Aorta (tissue), 5 donors: Measurements from ENCODE around the gene PPP1R18. TPM values are rescaled to one million over a fixed set of nuclear protein-coding genes. Genes with fewer than 3 reads are reported as not detected.

Experiments used
- ATAC-seq: fragments of 200-7000 bp; cut with Tn5 transposase; one replicate; pipeline ENCODE4 v1.9.1; 2022; ENCODE audit warnings: moderate library complexity; ENCODE audit not compliant: low FRiP score
- DNase-seq, 2 donors: peaks; one replicate each; pipeline ENCODE4 v3.0.0-alpha.2; 2020
- H3K27ac ChIP-seq, 2 donors: one replicate each; pipeline ENCODE4 v1.5.1; 2013; ENCODE audit warnings: low read length in 2 of 2, mild to moderate bottlenecking in 2 of 2, moderate library complexity in 2 of 2, control low read depth in 1 of 2, inconsistent platforms in 1 of 2, low read depth in 1 of 2
- H3K27me3 ChIP-seq, 2 donors: one replicate each; pipeline ENCODE4 v1.6.1; 2013; ENCODE audit warnings: control low read depth in 1 of 2, low read length in 1 of 2, mild to moderate bottlenecking in 1 of 2, moderate library complexity in 1 of 2; ENCODE audit not compliant: insufficient read depth in 2 of 2, control insufficient read depth in 1 of 2
- H3K36me3 ChIP-seq, 2 donors: one replicate each; pipeline ENCODE4 v1.6.1; 2013; ENCODE audit warnings: control low read depth in 1 of 2, low read length in 1 of 2, mild to moderate bottlenecking in 1 of 2; ENCODE audit not compliant: insufficient read depth in 2 of 2, control insufficient read depth in 1 of 2
- H3K4me1 ChIP-seq, 2 donors: one replicate each; pipeline ENCODE4 v1.6.1; 2013; ENCODE audit warnings: low read length in 2 of 2, control low read depth in 1 of 2, mild to moderate bottlenecking in 1 of 2, moderate library complexity in 1 of 2; ENCODE audit not compliant: insufficient read depth in 2 of 2, control insufficient read depth in 1 of 2
- H3K4me3 ChIP-seq, 2 donors: one replicate each; pipeline ENCODE4 v1.5.1; 2013; ENCODE audit warnings: low read length in 2 of 2, control low read depth in 1 of 2, mild to moderate bottlenecking in 1 of 2
- H3K9me3 ChIP-seq: one replicate; pipeline ENCODE4 v1.6.1; 2013; ENCODE audit warnings: mild to moderate bottlenecking, low read length; ENCODE audit not compliant: control insufficient read depth
- WGBS, 2 donors: extraction: QIAGEN DNeasy Blood & Tissue Kit; methylation state at CpG; one replicate each; pipeline ENCODE4 v1.1.7; 2013; 5-methylcytosine and 5-hydroxymethylcytosine counted together
- intact Hi-C, 2 donors: fragments of 100-400 bp; cut with DNase I; formaldehyde crosslinking; loops; one replicate each; pipeline versions ENCODE4 v1.14.2 to v1.15.0; 2022
- polyA plus RNA-seq, 2 donors: library from polyadenylated mRNA; stranded (reverse); fragments of 200-250 nt; gene quantifications; one replicate each; pipeline ENCODE4 v1.2.3, GENCODE V29; 2013
- total RNA-seq, 2 donors: library from RNA; stranded (reverse); fragmentation: NEBNext Ultra II Directional; extraction: Animal tissue kit (Norgen Biotek cat#: 25700); gene quantifications; one replicate each; pipeline ENCODE4 v1.2.1, GENCODE V29; 2021
- donor health status: healthy with polysubstance abuse.
- donor health status: Bipolar disorder and iron deficiency.
- donor health status: DM: no; HTN: no; CAD: no.
- donor health status: DM: no; HTN: no; CAD: no.
- donor health status: DM: yes; HTN: yes; CAD: no.

Gene PPP1R18
- total and polyA plus RNA-seq, 4 donors = 68.5 to 134 (median 107) TPM

- DNase-seq = no peak
- Histone ChIP-seq H3K4me1 (no peaks in the 10 kb centered on the region), H3K36me3 (no peaks in the 10 kb centered on the region), H3K4me3 (no peak overlapping the region), H3K9me3 (no peaks in the 10 kb centered on the region), H3K27ac (no peak overlapping the region), H3K27me3 (no peaks in the 10 kb centered on the region)
- intact Hi-C loops = no loop called here
- ATAC-seq = no peak
- 70 to 79% methylated on average over 1 of the region's 1 CpG for WGBS, 2 donors
These were observed 40.5 kb downstream of the PPP1R18 start for GRCh38 chr6:30645989-30646388.

DNA sequence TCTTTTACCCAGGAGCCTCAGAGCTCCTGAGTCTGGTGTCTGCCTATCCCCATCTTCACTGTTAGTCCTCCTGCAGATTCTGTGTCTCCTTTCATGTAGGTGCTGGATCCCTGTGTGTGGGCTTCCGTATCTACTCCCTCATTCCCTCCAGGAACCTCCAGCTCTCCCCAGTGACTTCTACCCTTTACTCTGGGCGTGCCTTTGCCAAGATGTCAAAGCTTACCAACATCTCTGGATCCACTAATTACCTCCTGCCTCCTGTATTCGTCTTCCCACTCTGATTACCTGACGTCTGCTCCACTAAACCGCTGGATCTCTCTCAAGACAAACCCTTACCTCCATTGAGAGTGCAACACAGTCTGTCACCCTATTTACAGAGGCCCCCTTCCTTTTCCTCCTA is 41.7 kb downstream of the PPP1R18 start:
- ATAC-seq (no peak), DNase-seq (no peak)

GRCh38 chr6:30643656-30644055 is 42.8 kb downstream of the PPP1R18 start:
- DNase-seq (no peak), ATAC-seq (no peak)
- H3K27me3 ChIP-seq = no peaks in the 10 kb centered on the region
- no peaks in the 10 kb centered on the region for H3K9me3 ChIP-seq
- no peak overlapping the region for H3K27ac ChIP-seq
- no peak overlapping the region for H3K4me3 ChIP-seq
- WGBS, 2 donors = 93 to 95% methylated on average over 2 of the region's 2 CpGs
- no peaks in the 10 kb centered on the region for H3K4me1 ChIP-seq
- H3K36me3 ChIP-seq = peaks cover 0 to 2% of the 10 kb centered on the region in 2 donors
- intact Hi-C loops = no loop called here

More for the DNA sequence above, 41.7 kb downstream of the PPP1R18 start:
- intact Hi-C loops = no loop called here
- H3K4me1 ChIP-seq = no peaks in the 10 kb centered on the region
- no peaks in the 10 kb centered on the region for H3K9me3 ChIP-seq
- WGBS, 2 donors = 82 to 86% methylated on average over 5 of the region's 5 CpGs
- no peak overlapping the region for H3K27ac ChIP-seq
- H3K36me3 ChIP-seq = peaks cover 0 to 2% of the 10 kb centered on the region in 2 donors
- H3K27me3 ChIP-seq = no peaks in the 10 kb centered on the region
- no peak overlapping the region for H3K4me3 ChIP-seq

DNA sequence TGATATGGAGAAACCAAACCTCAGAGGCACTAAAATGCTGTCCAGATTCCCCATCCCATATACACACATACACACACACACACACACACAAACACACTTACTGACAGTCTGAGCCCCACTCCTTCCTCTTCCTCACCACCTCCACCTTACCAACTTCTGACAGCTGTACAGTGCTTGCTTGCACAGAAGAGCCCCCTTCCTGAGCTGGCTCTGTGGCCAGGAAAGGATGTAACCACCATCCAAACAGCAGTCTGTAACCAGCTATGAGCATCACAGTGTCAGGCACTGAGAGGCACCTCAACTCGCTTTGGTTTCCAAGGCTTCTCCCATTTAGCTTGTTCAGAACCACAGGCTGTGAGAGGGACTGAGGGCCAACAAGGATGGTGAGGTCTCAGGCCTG is 45.4 kb downstream of the PPP1R18 start:
- peaks cover 0 to 2% of the 10 kb centered on the region in 2 donors for H3K36me3 ChIP-seq
- H3K27me3 ChIP-seq = no peaks in the 10 kb centered on the region
- no peaks in the 10 kb centered on the region for H3K9me3 ChIP-seq
- no peaks in the 10 kb centered on the region for H3K4me1 ChIP-seq
- intact Hi-C loops = no loop called here
- DNase-seq = no peak
- 91 to 94% methylated on average over 1 of the region's 1 CpG for WGBS, 2 donors
- ATAC-seq = no peak
- no peak overlapping the region for H3K27ac ChIP-seq
- no peak overlapping the region for H3K4me3 ChIP-seq

DNA sequence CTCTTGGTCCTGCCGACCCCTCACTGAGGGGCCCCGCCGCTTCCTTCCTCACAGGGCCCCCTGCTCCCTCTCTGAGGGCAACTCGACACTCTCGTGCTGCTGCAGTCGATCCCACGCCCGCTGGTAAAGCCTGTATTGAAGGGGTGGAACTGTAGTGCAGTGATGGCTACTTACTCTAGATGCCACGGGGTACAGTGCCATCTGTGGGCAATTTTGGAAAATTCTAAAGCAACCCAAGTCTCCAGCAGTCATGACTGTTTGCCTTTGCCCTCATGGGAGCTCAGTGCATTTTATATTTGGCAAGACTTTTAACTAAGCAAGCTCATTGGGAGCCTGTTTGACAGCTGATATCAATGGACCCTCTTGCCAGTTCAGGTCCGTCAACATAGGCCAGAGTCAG is 46.0 kb downstream of the PPP1R18 start:
- WGBS, 2 donors = 65 to 71% methylated on average over 10 of the region's 10 CpGs
- no peak for ATAC-seq
- peaks cover 0 to 2% of the 10 kb centered on the region in 2 donors for H3K36me3 ChIP-seq

DNA sequence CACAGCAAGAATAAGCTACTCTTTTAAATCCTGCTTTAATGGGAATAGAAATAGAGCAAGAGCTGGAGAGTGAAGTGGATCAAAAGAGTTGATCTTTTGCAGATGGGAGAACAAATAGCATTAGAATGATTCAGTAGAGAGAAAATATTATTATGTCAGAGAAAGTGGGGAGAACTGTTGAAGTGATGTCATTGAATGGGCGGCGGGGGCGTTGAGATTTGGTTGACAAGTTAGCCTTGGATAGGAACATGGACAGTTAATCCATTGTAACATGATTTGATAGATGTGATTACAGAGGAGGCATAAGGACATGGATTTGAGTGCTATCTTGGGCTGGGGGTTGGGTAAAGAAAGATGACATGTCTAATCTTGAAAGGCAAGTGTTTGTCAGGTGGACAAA is 50.6 kb downstream of the PPP1R18 start:
- Histone ChIP-seq H3K4me1 (no peaks in the 10 kb centered on the region), H3K4me3 (no peak overlapping the region), H3K36me3 (peaks cover 2 to 5% of the 10 kb centered on the region in 2 donors), H3K9me3 (no peaks in the 10 kb centered on the region), H3K27me3 (no peaks in the 10 kb centered on the region), H3K27ac (no peak overlapping the region)
- ATAC-seq (no peak), DNase-seq (no peak)
- intact Hi-C loops = no loop called here
- WGBS, 2 donors = 95 to 96% methylated on average over 3 of the region's 3 CpGs

More for the DNA sequence above, 46.0 kb downstream of the PPP1R18 start:
- DNase-seq = no peak
- Histone ChIP-seq H3K27ac (no peak overlapping the region), H3K27me3 (no peaks in the 10 kb centered on the region), H3K4me1 (no peaks in the 10 kb centered on the region), H3K4me3 (no peak overlapping the region), H3K9me3 (no peaks in the 10 kb centered on the region)
- intact Hi-C loops = no loop called here

- Histone ChIP-seq H3K27ac (peak within 1 kb of the TSS; percentile 16 to 95), H3K4me3 (peak within 1 kb of the TSS; percentile 22 to 52), H3K4me1 (no peaks in the 10 kb centered on the region), H3K9me3 (no peaks in the 10 kb centered on the region), H3K27me3 (no peaks in the 10 kb centered on the region), H3K36me3 (no peaks in the 10 kb centered on the region)
- intact Hi-C loops = loop anchor here in 1 of 2 donors (5.0 kb wide), 1 partner anchor 46 kb away; the partner anchor contains the start of gene DHX16
- WGBS, 2 donors = 3 to 4% methylated on average over 31 to 36 of the region's 36 CpGs
- ATAC-seq = peak; percentile 94
- DNase-seq = peak; percentile 92 to 97
These were observed 59.7 kb downstream of the PPP1R18 start, which contains the start of gene ATAT1 for GRCh38 chr6:30626484-30627366. ATAT1 (plus strand) TSS chr6:30626874.
